ENCODE data around the gene MRPL10.

The MRPL10 gene

DNA sequence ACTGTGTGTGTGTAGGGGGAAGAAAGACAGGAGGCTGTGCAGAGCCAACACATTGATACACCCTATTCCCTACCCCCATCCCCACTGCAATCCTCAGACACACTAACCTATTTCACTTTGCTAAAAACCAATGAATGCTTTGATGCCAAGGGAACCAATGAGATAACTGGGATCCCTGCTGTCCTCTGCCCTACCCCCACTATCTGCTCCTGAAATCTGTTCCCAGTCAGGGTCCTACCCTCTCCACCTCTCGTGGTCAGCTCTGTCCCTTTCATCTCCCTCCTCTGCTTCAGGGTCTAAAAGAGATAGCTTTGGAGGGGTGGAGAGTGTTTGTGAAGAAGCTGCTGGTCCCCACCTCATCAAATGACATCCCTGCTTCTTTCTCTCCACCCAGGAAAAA is 38.7 kb upstream of the MRPL10 start:
- TF ChIP-seq GABPA (IDR thresholded peaks at IDR 0.05; ENCODE audit: low read depth) (no peak), CTCF (IDR thresholded peaks at IDR 0.05; ENCODE audit: insufficient read depth, low read length) (no peak), POLR2AphosphoS5 (IDR thresholded peaks at IDR 0.05; ENCODE audit: low read depth) (no peak), SPI1 (IDR thresholded peaks at IDR 0.05; ENCODE audit: borderline replicate concordance, low read depth) (no peak)
- TF ChIP-seq, protein P1, sequence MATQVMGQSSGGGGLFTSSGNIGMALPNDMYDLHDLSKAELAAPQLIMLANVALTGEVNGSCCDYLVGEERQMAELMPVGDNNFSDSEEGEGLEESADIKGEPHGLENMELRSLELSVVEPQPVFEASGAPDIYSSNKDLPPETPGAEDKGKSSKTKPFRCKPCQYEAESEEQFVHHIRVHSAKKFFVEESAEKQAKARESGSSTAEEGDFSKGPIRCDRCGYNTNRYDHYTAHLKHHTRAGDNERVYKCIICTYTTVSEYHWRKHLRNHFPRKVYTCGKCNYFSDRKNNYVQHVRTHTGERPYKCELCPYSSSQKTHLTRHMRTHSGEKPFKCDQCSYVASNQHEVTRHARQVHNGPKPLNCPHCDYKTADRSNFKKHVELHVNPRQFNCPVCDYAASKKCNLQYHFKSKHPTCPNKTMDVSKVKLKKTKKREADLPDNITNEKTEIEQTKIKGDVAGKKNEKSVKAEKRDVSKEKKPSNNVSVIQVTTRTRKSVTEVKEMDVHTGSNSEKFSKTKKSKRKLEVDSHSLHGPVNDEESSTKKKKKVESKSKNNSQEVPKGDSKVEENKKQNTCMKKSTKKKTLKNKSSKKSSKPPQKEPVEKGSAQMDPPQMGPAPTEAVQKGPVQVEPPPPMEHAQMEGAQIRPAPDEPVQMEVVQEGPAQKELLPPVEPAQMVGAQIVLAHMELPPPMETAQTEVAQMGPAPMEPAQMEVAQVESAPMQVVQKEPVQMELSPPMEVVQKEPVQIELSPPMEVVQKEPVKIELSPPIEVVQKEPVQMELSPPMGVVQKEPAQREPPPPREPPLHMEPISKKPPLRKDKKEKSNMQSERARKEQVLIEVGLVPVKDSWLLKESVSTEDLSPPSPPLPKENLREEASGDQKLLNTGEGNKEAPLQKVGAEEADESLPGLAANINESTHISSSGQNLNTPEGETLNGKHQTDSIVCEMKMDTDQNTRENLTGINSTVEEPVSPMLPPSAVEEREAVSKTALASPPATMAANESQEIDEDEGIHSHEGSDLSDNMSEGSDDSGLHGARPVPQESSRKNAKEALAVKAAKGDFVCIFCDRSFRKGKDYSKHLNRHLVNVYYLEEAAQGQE (IDR thresholded peaks at IDR 0.05; ENCODE audit: insufficient replicate concordance, low read depth), result no peak
- Histone ChIP-seq H3K27me3 (ENCODE audit: insufficient read depth, poor library complexity, severe bottlenecking) (peaks cover 13% of the 10 kb centered on the region), H3K27ac (replicated peaks) (no peak overlapping the region), H3K4me3 (replicated peaks; ENCODE audit: insufficient read depth, low read length) (no peak overlapping the region)
- DNase-seq (ENCODE audit: low read depth in 1 of 2, low spot score in 1 of 2), result no peak

DNA sequence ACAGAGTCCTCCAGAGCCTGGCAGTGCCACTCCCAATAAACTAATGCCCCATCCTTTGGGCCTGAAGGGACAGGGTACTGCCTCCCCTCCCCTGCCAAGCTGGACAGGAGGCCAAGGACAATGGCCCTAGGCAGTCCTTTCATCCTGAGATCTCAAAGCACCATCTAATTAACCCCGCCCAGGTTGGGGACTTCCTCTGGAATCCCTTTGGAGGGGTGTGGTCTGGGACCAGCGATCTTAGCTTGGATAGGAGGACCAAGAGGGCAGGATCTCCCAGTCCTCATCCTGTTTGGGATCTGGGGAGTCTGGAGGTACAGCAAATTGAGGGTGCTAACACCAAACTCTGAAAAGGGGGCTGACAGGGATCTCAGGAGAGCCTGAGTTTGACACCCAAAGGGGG is 37.8 kb upstream of the MRPL10 start:
- no peak for DNase-seq (ENCODE audit: low read depth in 1 of 2, low spot score in 1 of 2)
- no peak overlapping the region for H3K4me3 ChIP-seq (replicated peaks; ENCODE audit: insufficient read depth, low read length)
- TF ChIP-seq SPI1 (IDR thresholded peaks at IDR 0.05; ENCODE audit: borderline replicate concordance, low read depth), result no peak
- no peak for TF ChIP-seq GABPA (IDR thresholded peaks at IDR 0.05; ENCODE audit: low read depth)
- TF ChIP-seq, protein P1 (IDR thresholded peaks at IDR 0.05; ENCODE audit: insufficient replicate concordance, low read depth), result no peak
- no peak for TF ChIP-seq POLR2AphosphoS5 (IDR thresholded peaks at IDR 0.05; ENCODE audit: low read depth)
- TF ChIP-seq CTCF (IDR thresholded peaks at IDR 0.05; ENCODE audit: insufficient read depth, low read length), result no peak
- H3K27me3 ChIP-seq (ENCODE audit: insufficient read depth, poor library complexity, severe bottlenecking), result peaks cover 14% of the 10 kb centered on the region
- H3K27ac ChIP-seq (replicated peaks), result no peak overlapping the region

GRCh38 chr17:47867813-47868533 is 36.6 kb upstream of the MRPL10 start:
- Histone ChIP-seq H3K27me3 (ENCODE audit: insufficient read depth, poor library complexity, severe bottlenecking) (peaks cover 14% of the 10 kb centered on the region), H3K27ac (replicated peaks) (no peak overlapping the region), H3K4me3 (replicated peaks; ENCODE audit: insufficient read depth, low read length) (no peak overlapping the region)
- TF ChIP-seq, protein P1 (IDR thresholded peaks at IDR 0.05; ENCODE audit: insufficient replicate concordance, low read depth), result no peak
- TF ChIP-seq CTCF (IDR thresholded peaks at IDR 0.05; ENCODE audit: insufficient read depth, low read length), result no peak
- TF ChIP-seq SPI1 (IDR thresholded peaks at IDR 0.05; ENCODE audit: borderline replicate concordance, low read depth), result no peak
- TF ChIP-seq POLR2AphosphoS5 (IDR thresholded peaks at IDR 0.05; ENCODE audit: low read depth), result no peak
- TF ChIP-seq GABPA (IDR thresholded peaks at IDR 0.05; ENCODE audit: low read depth), result no peak
- DNase-seq (ENCODE audit: low read depth in 1 of 2, low spot score in 1 of 2), result no peak
